ENCODE data around the gene ZNF865.
A peak's percentile ranks its signal among the peaks of the same experiment; 100 is the strongest.

The ZNF865 gene

DNA sequence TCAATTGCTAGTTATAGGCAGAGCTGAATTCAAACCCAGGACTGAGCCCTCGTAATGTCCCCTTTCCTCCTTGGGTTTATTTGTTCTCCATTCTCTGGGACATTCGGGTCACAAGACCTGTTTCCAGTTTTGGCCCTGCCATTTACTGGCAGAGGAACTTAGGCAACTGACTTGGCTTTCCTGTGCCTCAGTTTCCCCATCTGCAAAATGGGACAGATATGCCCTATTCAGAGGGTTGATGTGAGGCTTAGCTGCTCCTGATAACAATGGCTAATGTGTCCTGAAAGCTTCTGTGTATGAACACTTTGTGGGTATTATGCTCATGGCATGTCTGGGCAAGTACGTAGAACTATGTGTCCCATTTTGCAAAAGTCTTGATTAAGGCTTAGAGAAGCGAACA is 4.4 kb upstream of the ZNF865 start:
- no peaks in the 10 kb centered on the region for H4K20me1 ChIP-seq (ENCODE audit: insufficient read depth, low read length)
- H3K27me3 ChIP-seq (ENCODE audit: insufficient read depth, low read length, poor library complexity), result no peaks in the 10 kb centered on the region
- peak overlapping the region; percentile 81 for H2AFZ ChIP-seq (ENCODE audit: low read depth, low read length)
- TF ChIP-seq, protein P1, sequence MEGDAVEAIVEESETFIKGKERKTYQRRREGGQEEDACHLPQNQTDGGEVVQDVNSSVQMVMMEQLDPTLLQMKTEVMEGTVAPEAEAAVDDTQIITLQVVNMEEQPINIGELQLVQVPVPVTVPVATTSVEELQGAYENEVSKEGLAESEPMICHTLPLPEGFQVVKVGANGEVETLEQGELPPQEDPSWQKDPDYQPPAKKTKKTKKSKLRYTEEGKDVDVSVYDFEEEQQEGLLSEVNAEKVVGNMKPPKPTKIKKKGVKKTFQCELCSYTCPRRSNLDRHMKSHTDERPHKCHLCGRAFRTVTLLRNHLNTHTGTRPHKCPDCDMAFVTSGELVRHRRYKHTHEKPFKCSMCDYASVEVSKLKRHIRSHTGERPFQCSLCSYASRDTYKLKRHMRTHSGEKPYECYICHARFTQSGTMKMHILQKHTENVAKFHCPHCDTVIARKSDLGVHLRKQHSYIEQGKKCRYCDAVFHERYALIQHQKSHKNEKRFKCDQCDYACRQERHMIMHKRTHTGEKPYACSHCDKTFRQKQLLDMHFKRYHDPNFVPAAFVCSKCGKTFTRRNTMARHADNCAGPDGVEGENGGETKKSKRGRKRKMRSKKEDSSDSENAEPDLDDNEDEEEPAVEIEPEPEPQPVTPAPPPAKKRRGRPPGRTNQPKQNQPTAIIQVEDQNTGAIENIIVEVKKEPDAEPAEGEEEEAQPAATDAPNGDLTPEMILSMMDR (IDR thresholded peaks at IDR 0.05; ENCODE audit: borderline replicate concordance, extremely low read depth, low read length, poor library complexity, severe bottlenecking), result no peak
- no peak for TF ChIP-seq EZH2 (IDR thresholded peaks at IDR 0.05; ENCODE audit: borderline replicate concordance, low read depth, low read length, severe bottlenecking)
- no peaks in the 10 kb centered on the region for H3K9me3 ChIP-seq (ENCODE audit: insufficient read depth, low read length, severe bottlenecking)
- peak overlapping the region; percentile 99 for H3K9ac ChIP-seq (ENCODE audit: low read depth, low read length)
- H3K4me3 ChIP-seq (ENCODE audit: low read depth in 1 of 2, low read length in 2 of 2), result peak overlapping the region; percentile 66 to 76; a peak in 3 of 4 replicates
- ATAC-seq (ENCODE audit: insufficient read depth, low read depth) (no peak), DNase-seq (no peak)
- peak overlapping the region; percentile 93 for H3K4me2 ChIP-seq (ENCODE audit: insufficient read depth, low read length)
- H3K27ac ChIP-seq (ENCODE audit: low read length), result peak overlapping the region; percentile 93
- H3K79me2 ChIP-seq (ENCODE audit: insufficient read depth, low read length), result peaks cover 22% of the 10 kb centered on the region
- peaks cover 17% of the 10 kb centered on the region for H3K36me3 ChIP-seq (ENCODE audit: insufficient read depth, low read length)
- peaks cover 46% of the 10 kb centered on the region for H3K4me1 ChIP-seq (ENCODE audit: insufficient read depth, low read length)

DNA sequence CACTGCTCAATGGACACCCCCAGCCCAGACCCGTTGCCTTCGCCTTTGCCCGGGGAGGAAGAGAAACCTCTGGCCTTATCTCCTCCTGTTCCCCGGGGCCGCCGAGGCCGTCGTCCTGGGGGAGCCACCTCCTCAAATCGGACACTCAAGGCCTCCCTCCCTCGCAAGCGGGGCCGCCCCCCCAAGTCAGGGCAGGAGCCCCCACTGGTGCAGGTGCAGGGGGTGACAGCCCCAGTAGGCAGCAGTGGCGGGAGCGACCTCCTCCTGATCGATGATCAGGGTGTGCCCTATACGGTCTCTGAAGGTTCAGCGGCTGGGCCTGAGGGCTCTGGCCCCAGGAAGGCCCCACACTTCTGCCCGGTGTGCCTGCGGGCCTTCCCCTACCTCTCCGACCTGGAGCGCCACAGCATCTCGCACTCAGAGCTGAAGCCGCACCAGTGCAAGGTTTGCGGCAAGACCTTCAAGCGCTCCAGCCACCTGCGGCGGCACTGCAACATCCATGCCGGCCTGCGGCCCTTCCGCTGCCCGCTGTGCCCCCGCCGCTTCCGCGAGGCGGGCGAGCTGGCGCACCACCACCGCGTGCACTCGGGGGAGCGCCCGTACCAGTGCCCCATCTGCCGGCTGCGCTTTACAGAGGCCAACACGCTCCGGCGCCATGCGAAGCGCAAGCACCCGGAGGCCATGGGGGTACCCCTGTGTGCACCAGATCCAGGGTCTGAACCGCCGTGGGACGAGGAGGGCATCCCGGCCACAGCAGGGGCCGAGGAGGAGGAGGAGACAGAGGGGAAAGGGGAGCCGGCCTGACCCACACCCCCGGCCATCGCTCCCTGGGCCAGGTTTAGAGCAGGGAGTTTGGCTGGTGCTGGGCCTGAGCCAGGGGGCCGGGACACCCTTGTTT is 3.1 kb upstream of the ZNF865 start:
- no peaks in the 10 kb centered on the region for H3K9me3 ChIP-seq (ENCODE audit: insufficient read depth, low read length, severe bottlenecking)
- H4K20me1 ChIP-seq (ENCODE audit: insufficient read depth, low read length), result no peaks in the 10 kb centered on the region
- H3K27me3 ChIP-seq (ENCODE audit: insufficient read depth, low read length, poor library complexity), result no peaks in the 10 kb centered on the region
- H3K27ac ChIP-seq (ENCODE audit: low read length), result no peak overlapping the region
- DNase-seq (no peak), ATAC-seq (ENCODE audit: insufficient read depth, low read depth) (no peak)
- H3K4me3 ChIP-seq (ENCODE audit: low read depth in 1 of 2, low read length in 2 of 2), result no peak overlapping the region
- no peak for TF ChIP-seq EZH2 (IDR thresholded peaks at IDR 0.05; ENCODE audit: borderline replicate concordance, low read depth, low read length, severe bottlenecking)
- TF ChIP-seq, protein P1 (IDR thresholded peaks at IDR 0.05; ENCODE audit: borderline replicate concordance, extremely low read depth, low read length, poor library complexity, severe bottlenecking), result no peak
- peaks cover 58% of the 10 kb centered on the region for H3K4me1 ChIP-seq (ENCODE audit: insufficient read depth, low read length)
- H3K4me2 ChIP-seq (ENCODE audit: insufficient read depth, low read length), result no peak overlapping the region
- peaks cover 15% of the 10 kb centered on the region for H3K36me3 ChIP-seq (ENCODE audit: insufficient read depth, low read length)
- no peak overlapping the region for H2AFZ ChIP-seq (ENCODE audit: low read depth, low read length)
- peaks cover 35% of the 10 kb centered on the region for H3K79me2 ChIP-seq (ENCODE audit: insufficient read depth, low read length)
- no peak overlapping the region for H3K9ac ChIP-seq (ENCODE audit: low read depth, low read length)

DNA sequence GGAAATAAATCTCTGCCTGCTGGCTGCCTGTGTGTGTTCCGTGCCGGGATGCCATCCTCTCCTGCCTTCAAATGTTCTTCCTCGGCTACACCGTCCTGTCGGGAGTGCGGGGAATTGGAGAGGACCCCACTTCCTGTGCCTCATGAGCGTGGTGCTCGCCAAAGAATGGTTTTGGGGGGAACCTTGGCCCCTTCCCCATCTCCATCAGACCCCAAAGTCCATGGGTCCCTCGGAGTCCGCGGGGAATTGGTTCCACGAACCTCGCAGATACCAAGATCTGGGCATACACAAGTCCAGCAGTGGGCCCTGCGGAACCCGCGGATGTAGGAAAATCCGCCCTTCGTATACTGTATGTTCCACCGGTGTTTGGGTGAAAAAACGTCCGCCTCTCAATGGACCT is 2.3 kb upstream of the ZNF865 start:
- Histone ChIP-seq H4K20me1 (ENCODE audit: insufficient read depth, low read length) (no peaks in the 10 kb centered on the region), H3K4me1 (ENCODE audit: insufficient read depth, low read length) (peaks cover 62% of the 10 kb centered on the region), H3K9ac (ENCODE audit: low read depth, low read length) (no peak overlapping the region), H3K9me3 (ENCODE audit: insufficient read depth, low read length, severe bottlenecking) (no peaks in the 10 kb centered on the region), H3K4me2 (ENCODE audit: insufficient read depth, low read length) (no peak overlapping the region), H3K27me3 (ENCODE audit: insufficient read depth, low read length, poor library complexity) (no peaks in the 10 kb centered on the region), H3K27ac (ENCODE audit: low read length) (no peak overlapping the region), H3K36me3 (ENCODE audit: insufficient read depth, low read length) (peaks cover 9% of the 10 kb centered on the region), H3K79me2 (ENCODE audit: insufficient read depth, low read length) (peaks cover 36% of the 10 kb centered on the region), H2AFZ (ENCODE audit: low read depth, low read length) (no peak overlapping the region), H3K4me3 (ENCODE audit: low read depth in 1 of 2, low read length in 2 of 2) (no peak overlapping the region)
- DNase-seq, result no peak
- TF ChIP-seq EZH2 (IDR thresholded peaks at IDR 0.05; ENCODE audit: borderline replicate concordance, low read depth, low read length, severe bottlenecking), result no peak
- TF ChIP-seq, protein P1 (IDR thresholded peaks at IDR 0.05; ENCODE audit: borderline replicate concordance, extremely low read depth, low read length, poor library complexity, severe bottlenecking), result no peak
- ATAC-seq (ENCODE audit: insufficient read depth, low read depth), result no peak
